GM21367 (cell line): ENCODE data around the gene RNF128.

Experiments used
- ATAC-seq: cut with Tn5 transposase; IDR thresholded peaks from one replicate; pipeline ENCODE4 v1.9.1; 2021; ENCODE audit not compliant: unreplicated experiment

Gene RNF128

GRCh38 chrX:106726485-106727437 lies at the start of gene RNF128:
Gene RNF128 (plus strand): TSS chrX:106726701. CDS start chrX:106726914, 213 bp downstream.
- no peak for ATAC-seq

GRCh38 chrX:106680716-106681115 lies 45.8 kb upstream of the RNF128 start:
- ATAC-seq: no peak

- ATAC-seq: no peak
Observed at GRCh38 chrX:106684207-106684606, 42.3 kb upstream of the RNF128 start.

- ATAC-seq: no peak
Observed at GRCh38 chrX:106692425-106693065, 34.0 kb upstream of the RNF128 start.

GRCh38 chrX:106696502-106696901 lies 30.0 kb upstream of the RNF128 start:
- no peak for ATAC-seq

- ATAC-seq: no peak
Observed at GRCh38 chrX:106698693-106699092, 27.8 kb upstream of the RNF128 start.

- no peak for ATAC-seq
Observed at GRCh38 chrX:106702636-106703035, 23.9 kb upstream of the RNF128 start.

GRCh38 chrX:106706466-106706865 lies 20.0 kb upstream of the RNF128 start:
- ATAC-seq: no peak

GRCh38 chrX:106707771-106708454 lies 18.6 kb upstream of the RNF128 start:
- no peak for ATAC-seq

- no peak for ATAC-seq
Observed at GRCh38 chrX:106710771-106711170, 15.7 kb upstream of the RNF128 start.

GRCh38 chrX:106711375-106711774 lies 15.1 kb upstream of the RNF128 start:
- no peak for ATAC-seq

- no peak for ATAC-seq
Observed at GRCh38 chrX:106716004-106716403, 10.5 kb upstream of the RNF128 start.

GRCh38 chrX:106716463-106716862 lies 10.0 kb upstream of the RNF128 start:
- ATAC-seq: no peak

- no peak for ATAC-seq
Observed at GRCh38 chrX:106718709-106719108, 7.8 kb upstream of the RNF128 start.

- no peak for ATAC-seq
Observed at GRCh38 chrX:106725931-106726330, 570 bp upstream of the RNF128 start.

GRCh38 chrX:106728337-106728736 lies 1.8 kb downstream of the RNF128 start:
- ATAC-seq: no peak

- no peak for ATAC-seq
Observed at GRCh38 chrX:106730401-106730800, 3.9 kb downstream of the RNF128 start.

GRCh38 chrX:106731590-106731989 lies 5.1 kb downstream of the RNF128 start:
- no peak for ATAC-seq

- no peak for ATAC-seq
Observed at GRCh38 chrX:106734827-106735226, 8.3 kb downstream of the RNF128 start.

GRCh38 chrX:106740193-106740780 lies 13.8 kb downstream of the RNF128 start:
- ATAC-seq: no peak

- no peak for ATAC-seq
Observed at GRCh38 chrX:106742193-106742592, 15.7 kb downstream of the RNF128 start.
